Upper lobe of right lung (tissue), 1 donor: ENCODE results near the gene KCNC1. TPM values are rescaled to one million over a fixed set of nuclear protein-coding genes. Genes with fewer than 3 reads are reported as not detected.
A peak's percentile ranks its signal among the peaks of the same experiment; 100 is the strongest.

Experiments used
- ATAC-seq: fragments of 200-7000 bp; cut with Tn5 transposase; one replicate; pipeline ENCODE4 v1.9.1; 2020; ENCODE audit warnings: mild to moderate bottlenecking, moderate library complexity
- DNase-seq: peaks from one replicate; pipeline ENCODE4 v3.0.0-alpha.2; 2020
- H3K27ac ChIP-seq: fragments of 200-600 bp; one replicate; pipeline ENCODE4 v1.8.0; 2022
- H3K27me3 ChIP-seq: fragments of 200-600 bp; one replicate; pipeline ENCODE4 v1.8.0; 2022; ENCODE audit warnings: mild to moderate bottlenecking
- H3K36me3 ChIP-seq: fragments of 200-600 bp; one replicate; pipeline ENCODE4 v1.8.0; 2022
- H3K4me1 ChIP-seq: fragments of 200-600 bp; one replicate; pipeline ENCODE4 v1.8.0; 2022
- H3K4me3 ChIP-seq: fragments of 200-600 bp; one replicate; pipeline ENCODE4 v1.8.0; 2022; ENCODE audit warnings: mild to moderate bottlenecking
- H3K9me3 ChIP-seq: fragments of 200-600 bp; one replicate; pipeline ENCODE4 v1.8.0; 2022
- CTCF ChIP-seq: fragments of 200-600 bp; IDR thresholded peaks from one replicate; pipeline ENCODE4 v1.8.0; 2022; ENCODE audit warnings: antibody characterized with exemption
- intact Hi-C: fragments of 100-400 bp; cut with DNase I; formaldehyde crosslinking; loops from one replicate; pipeline ENCODE4 v1.11.0; 2022
- total RNA-seq: library from RNA; stranded (reverse); fragmentation: NEBNext Ultra II Directional; extraction: Animal tissue kit (Norgen Biotek cat#: 25700); gene quantifications from one replicate; pipeline ENCODE4 v1.2.1, GENCODE V29; 2021
- donor health status: DM: no; HTN: yes; CAD: no; lungs with severe emphysema.

The KCNC1 gene
- total RNA-seq, 1 donor from 2014 or later, result not detected

DNA sequence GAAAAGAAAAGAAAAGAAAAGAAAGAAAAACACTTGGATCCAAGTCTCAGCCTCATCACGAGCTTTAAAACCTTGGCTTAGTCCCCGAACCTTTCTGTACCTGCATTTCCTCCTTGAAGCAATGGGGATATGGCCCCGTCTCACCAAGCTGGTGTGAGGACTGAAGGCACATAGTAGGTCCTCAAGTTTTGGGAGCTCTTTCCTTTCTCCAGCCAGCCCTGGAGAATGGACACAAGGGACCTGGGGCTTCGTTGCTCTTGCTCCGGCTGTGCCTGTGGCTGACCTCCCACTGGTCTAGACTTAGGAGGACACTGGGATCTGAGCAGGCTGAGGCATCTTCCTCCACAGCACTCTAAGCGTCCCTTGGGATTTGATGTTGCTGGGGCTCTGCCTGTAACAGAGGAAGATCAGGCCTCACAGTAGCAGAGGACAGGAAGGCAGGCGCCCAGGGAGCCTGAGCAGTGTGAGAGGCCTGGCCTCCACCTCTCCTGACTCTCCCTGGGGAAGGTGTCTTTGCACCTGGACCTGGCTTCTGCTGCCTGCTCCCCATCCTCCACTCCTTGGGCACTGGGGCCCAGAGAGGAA is 32.8 kb downstream of the KCNC1 start:
- no peak for ATAC-seq
- Histone ChIP-seq H3K36me3 (no peaks in the 10 kb centered on the region), H3K27me3 (no peaks in the 10 kb centered on the region), H3K4me3 (no peak overlapping the region), H3K27ac (no peak overlapping the region), H3K9me3 (no peaks in the 10 kb centered on the region), H3K4me1 (no peaks in the 10 kb centered on the region)
- peak; percentile 38 for DNase-seq
- TF ChIP-seq CTCF, result no peak
- intact Hi-C loops, result no loop called here

DNA sequence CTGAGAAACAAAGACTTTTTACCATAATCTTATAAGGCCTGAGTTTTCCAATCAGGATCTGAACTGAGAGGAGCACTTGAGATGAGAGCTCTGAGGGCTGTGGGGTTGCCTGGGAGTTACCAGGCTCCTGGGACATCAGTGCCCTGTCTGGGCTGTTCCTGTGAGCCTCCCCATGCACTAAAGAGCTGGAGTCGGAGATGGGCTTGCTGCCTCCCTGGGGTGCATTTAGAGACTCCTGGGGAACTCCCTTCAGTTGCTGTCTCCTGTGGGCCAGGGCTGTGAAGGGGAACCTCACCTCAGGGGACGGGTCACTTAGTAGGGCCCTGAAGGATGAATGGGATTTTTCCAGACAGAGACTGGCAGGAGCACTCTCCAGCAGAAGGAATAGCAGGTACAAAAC is 33.3 kb downstream of the KCNC1 start:
- H3K9me3 ChIP-seq, result no peaks in the 10 kb centered on the region
- H3K4me3 ChIP-seq, result no peak overlapping the region
- DNase-seq (peak; percentile 20), ATAC-seq (no peak)
- H3K27ac ChIP-seq, result no peak overlapping the region
- H3K36me3 ChIP-seq, result no peaks in the 10 kb centered on the region
- intact Hi-C loops, result no loop called here
- no peaks in the 10 kb centered on the region for H3K27me3 ChIP-seq
- H3K4me1 ChIP-seq, result no peaks in the 10 kb centered on the region
- TF ChIP-seq CTCF, result no peak

DNA sequence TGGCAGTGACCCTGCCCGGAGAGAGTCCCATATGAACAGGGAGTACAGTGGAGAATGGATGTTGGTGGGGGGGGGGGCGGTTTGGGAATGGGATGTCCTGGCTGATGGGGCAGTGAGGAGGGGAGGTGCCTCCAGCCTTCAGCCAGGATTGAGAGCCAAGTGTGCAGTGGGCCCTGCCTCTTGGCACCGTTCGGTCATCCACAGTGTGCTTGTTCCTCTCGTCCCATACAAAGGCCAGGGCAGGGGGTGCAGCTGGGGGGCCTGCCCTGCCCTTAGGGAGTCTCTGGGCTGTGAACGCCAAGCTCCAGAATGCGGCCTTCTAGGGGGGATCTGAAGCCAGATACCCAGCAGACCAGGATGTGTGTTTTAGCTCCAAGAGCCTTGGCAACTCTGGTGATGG is 34.0 kb downstream of the KCNC1 start:
- intact Hi-C loops, result no loop called here
- no peak for ATAC-seq
- no peak for TF ChIP-seq CTCF
- H3K4me1 ChIP-seq, result no peaks in the 10 kb centered on the region
- H3K27me3 ChIP-seq, result no peaks in the 10 kb centered on the region
- no peaks in the 10 kb centered on the region for H3K9me3 ChIP-seq
- H3K4me3 ChIP-seq, result no peak overlapping the region
- H3K27ac ChIP-seq, result no peak overlapping the region
- H3K36me3 ChIP-seq, result no peaks in the 10 kb centered on the region
- peak; percentile 23 for DNase-seq

- Histone ChIP-seq H3K36me3 (no peaks in the 10 kb centered on the region), H3K27ac (no peak overlapping the region), H3K27me3 (no peaks in the 10 kb centered on the region), H3K9me3 (no peaks in the 10 kb centered on the region), H3K4me3 (no peak overlapping the region), H3K4me1 (no peaks in the 10 kb centered on the region)
- intact Hi-C loops, result no loop called here
- no peak for ATAC-seq
- TF ChIP-seq CTCF, result no peak
- no peak for DNase-seq
Measured at GRCh38 chr11:17769218-17769617, 34.6 kb downstream of the KCNC1 start.

DNA sequence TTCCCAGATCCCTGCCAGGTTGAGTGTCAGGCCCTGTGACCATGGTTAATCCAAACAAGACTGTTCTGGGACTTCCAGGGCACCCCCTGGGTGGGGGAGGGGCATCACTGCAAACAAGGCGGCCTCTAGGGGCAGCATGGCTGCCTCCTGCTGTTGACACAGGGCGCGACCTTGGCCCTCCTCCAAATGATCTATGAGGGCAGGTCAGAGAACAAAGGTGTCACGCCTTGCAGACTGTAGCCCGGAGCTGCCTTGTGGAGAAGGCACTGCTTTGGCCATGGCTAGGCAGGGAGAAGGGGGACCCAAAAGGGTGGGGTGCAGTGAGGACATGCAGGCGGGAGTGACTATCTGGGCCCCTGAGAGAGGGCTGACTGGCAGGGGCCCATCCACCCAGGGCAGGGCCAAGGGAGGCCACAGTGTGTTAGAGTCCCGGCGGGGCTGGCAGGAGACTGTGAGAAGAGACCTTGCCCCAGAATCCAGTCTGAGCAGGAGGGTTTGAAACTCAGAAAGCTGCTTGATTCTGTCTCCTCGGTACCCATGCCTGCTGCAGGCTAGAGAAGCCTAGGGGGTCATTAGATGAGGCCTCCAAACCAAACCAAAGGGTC is 35.6 kb downstream of the KCNC1 start:
- intact Hi-C loops, result no loop called here
- H3K36me3 ChIP-seq, result no peaks in the 10 kb centered on the region
- no peaks in the 10 kb centered on the region for H3K27me3 ChIP-seq
- DNase-seq (peak; percentile 61), ATAC-seq (no peak)
- no peak overlapping the region for H3K4me3 ChIP-seq
- no peaks in the 10 kb centered on the region for H3K4me1 ChIP-seq
- H3K9me3 ChIP-seq, result no peaks in the 10 kb centered on the region
- no peak overlapping the region for H3K27ac ChIP-seq
- TF ChIP-seq CTCF, result no peak

- intact Hi-C loops, result no loop called here
- TF ChIP-seq CTCF, result no peak
- Histone ChIP-seq H3K27ac (no peak overlapping the region), H3K27me3 (no peaks in the 10 kb centered on the region), H3K4me1 (no peaks in the 10 kb centered on the region), H3K9me3 (no peaks in the 10 kb centered on the region), H3K36me3 (no peaks in the 10 kb centered on the region), H3K4me3 (no peak overlapping the region)
- no peak for DNase-seq
- ATAC-seq, result no peak
Measured at GRCh38 chr11:17770917-17771316, 36.3 kb downstream of the KCNC1 start.
